GM12878 (cell line): ENCODE measurements around the gene POLA2. TPM values are rescaled to one million over a fixed set of nuclear protein-coding genes. Genes with fewer than 3 reads are reported as not detected.
A peak's percentile ranks its signal among the peaks of the same experiment; 100 is the strongest.
"Not testable (repeated sequence)": the region's sequence is repeated elsewhere in the genome, so short reads cannot be mapped to it uniquely, and the experiment has no call there.

ENCODE experiments used
- ATAC-seq: fragments of 200-7000 bp; cut with Tn5 transposase; 3 replicates; pipeline ENCODE4 v1.9.1; 2020; ENCODE audit warnings: mild to moderate bottlenecking, moderate library complexity
- BruUV-seq: library from RNA; stranded (reverse); fragments of 400-500 nt; replicated peaks from 2 replicates; lab custom pipeline; 2021; lab: Mats Ljungman, UMichigan
- CTCF ChIA-PET: fragments of 300-600 bp; sonication (Branson Sonifier 250); formaldehyde crosslinking; extraction: SDS; loops from one replicate; lab custom pipeline; 2021; ENCODE audit warnings: inconsistent platforms; lab: Yijun Ruan, JAX
- POLR2A ChIA-PET: fragments of 350-600 bp; formaldehyde crosslinking; extraction: SDS; loops from one replicate; lab custom pipeline; 2021; ENCODE audit warnings: inconsistent platforms; lab: Charles Lee
- RAD21 ChIA-PET: fragments of 300-600 bp; sonication (Branson Sonifier 250); formaldehyde crosslinking; loops from one replicate; lab custom pipeline; 2023; ENCODE audit warnings: antibody characterized with exemption; ENCODE audit not compliant: unreplicated experiment; lab: Charles Lee
- SMC1A ChIA-PET: fragments of 300-600 bp; sonication (Branson Sonifier 250); formaldehyde crosslinking; loops from one replicate; lab custom pipeline; 2023; ENCODE audit not compliant: unreplicated experiment, uncharacterized antibody; lab: Charles Lee
- DNase-seq: peaks from one replicate; pipeline ENCODE4 v3.0.0-alpha.2; 2011; ENCODE audit warnings: low read depth, low spot score
- FAIRE-seq: peaks from 3 replicates; lab custom pipeline; 2011; peaks lifted over from hg19 to GRCh38; lab: Jason Lieb, UNC
- H2AFZ ChIP-seq: 2 replicates; pipeline ENCODE4 v1.6.0; 2011; ENCODE audit warnings: low read depth, low read length, control low read depth; ENCODE audit not compliant: control insufficient read depth
- H3K27ac ChIP-seq: 2 replicates; pipeline ENCODE4 v1.5.1; 2011; ENCODE audit warnings: control low read depth; ENCODE audit not compliant: control insufficient read depth, insufficient read depth
- H3K27me3 ChIP-seq, 2 experiments: replicated peaks in 1 of 2; 2 replicates each; pipeline versions ENCODE4 v1.6.0 to v1.6.1; 2011; ENCODE audit warnings: low read length in 1 of 2; ENCODE audit not compliant: control insufficient read depth in 2 of 2, insufficient read depth in 2 of 2
- H3K36me3 ChIP-seq, 2 experiments: 2 replicates each; pipeline ENCODE4 v1.5.1; 2011; ENCODE audit warnings: low read length in 1 of 2; ENCODE audit not compliant: control insufficient read depth in 2 of 2, insufficient read depth in 2 of 2
- H3K4me1 ChIP-seq: 2 replicates; pipeline ENCODE4 v1.6.1; 2011; ENCODE audit warnings: mild to moderate bottlenecking, low read length, moderate library complexity, mixed read lengths; ENCODE audit not compliant: control insufficient read depth, insufficient read depth
- H3K4me2 ChIP-seq: 2 replicates; pipeline ENCODE4 v1.6.0; 2011; ENCODE audit warnings: control low read depth; ENCODE audit not compliant: control insufficient read depth, insufficient read depth
- H3K4me3 ChIP-seq: fragments of 200-600 bp; sonication (generic); 2 replicates; pipeline ENCODE4 v1.5.1; 2016
- H3K79me2 ChIP-seq: 2 replicates; pipeline ENCODE4 v1.6.0; 2011; ENCODE audit warnings: low read length; ENCODE audit not compliant: control insufficient read depth, insufficient read depth
- H3K9ac ChIP-seq: 2 replicates; pipeline ENCODE4 v1.8.0; 2011; ENCODE audit warnings: low read length, control low read depth, mixed read lengths; ENCODE audit not compliant: control insufficient read depth, insufficient read depth
- H3K9me3 ChIP-seq: replicated peaks from 3 replicates; pipeline ENCODE4 v1.5.1; 2011; ENCODE audit warnings: mild to moderate bottlenecking, low read length; ENCODE audit not compliant: control insufficient read depth, insufficient read depth
- H4K20me1 ChIP-seq: 2 replicates; pipeline ENCODE4 v1.6.0; 2011; ENCODE audit not compliant: control insufficient read depth, insufficient read depth
- CHD1 ChIP-seq: IDR thresholded peaks from 2 replicates; pipeline ENCODE4 v1.6.1; 2012; ENCODE audit warnings: low read depth, low read length, improper control_type of control experiment
- HDAC6 ChIP-seq: fragments of 200-600 bp; sonication (generic); IDR thresholded peaks from one replicate; pipeline ENCODE4 v1.8.0; 2017; ENCODE audit warnings: antibody characterized with exemption; ENCODE audit not compliant: unreplicated experiment
- JUND ChIP-seq: IDR thresholded peaks from 2 replicates; pipeline ENCODE4 v1.6.1; 2012; ENCODE audit warnings: low read depth, mild to moderate bottlenecking, low read length, improper control_type of control experiment, moderate library complexity
- MEF2B ChIP-seq: fragments of 450-650 bp; IDR thresholded peaks from 2 replicates; pipeline ENCODE4 v1.6.1; 2018; ENCODE audit warnings: mild to moderate bottlenecking, moderate library complexity; ENCODE audit not compliant: partially characterized antibody, poor library complexity, severe bottlenecking
- ZNF217 ChIP-seq: fragments of 450-650 bp; IDR thresholded peaks from 2 replicates; pipeline ENCODE4 v1.6.1; 2017; ENCODE audit warnings: antibody characterized with exemption, mild to moderate bottlenecking
- WGBS: methylation state at CpG from one replicate; pipeline ENCODE4 v1.1.6; 2016; ENCODE audit warnings: low lambda C conversion rate; ENCODE audit not compliant: insufficient replicate concordance, insufficient coverage; ENCODE audit errors: missing lambda C conversion rate; 5-methylcytosine and 5-hydroxymethylcytosine counted together
- in situ Hi-C: fragments of 300-500 bp; cut with MboI; formaldehyde crosslinking; loops from 9 replicates; pipeline ENCODE4 v1.14.3; 2018; ENCODE audit warnings: mixed read lengths
- intact Hi-C: fragments of 100-400 bp; cut with micrococcal nuclease; formaldehyde crosslinking; loops from one replicate; pipeline ENCODE4 v1.14.2; 2022; ENCODE audit not compliant: unreplicated experiment
- polyA plus RNA-seq, 11 experiments: library from polyadenylated mRNA; depleted of rRNA in 4 of 11; unstranded in 6 of 11; stranded (reverse) in 5 of 11; fragments of >200 nt; fragmentation: Nextera tagmentation in 4 of 11; fragmentation: Illumina TruSeq in 1 of 11; extraction: Ambion mirVana in 4 of 11; extraction: Trizol in 1 of 11; gene quantifications; 1 replicate in 1 of 11; 2 replicates in 10 of 11; pipeline versions ENCODE4 v1.2.1 to v1.2.3, GENCODE V29; 2011 to 2016; ENCODE audit warnings: inconsistent platforms in 2 of 11, missing spikeins in 2 of 11, low read depth in 1 of 11
- total RNA-seq, 4 experiments: library from RNA; depleted of rRNA in 3 of 4; stranded (reverse); fragments of >200 nt in 3 of 4; fragmentation: Illumina TruSeq in 1 of 4; extraction: Trizol in 1 of 4; gene quantifications; 2 replicates each; pipeline versions ENCODE4 v1.2.1 to v1.2.3, GENCODE V29; 2013 to 2021
- TF ChIP-seq, protein P1 (sequence below): fragments of 450-650 bp; IDR thresholded peaks from 2 replicates; pipeline ENCODE4 v1.6.1; 2014; ENCODE audit warnings: mild to moderate bottlenecking

Gene POLA2
- total and polyA plus RNA-seq, 10 of the 15 experiments (the other 5 are each of a cell fraction or from before 2014, with no cell fraction given) = 4.2 to 121 (median 56.2) TPM

DNA sequence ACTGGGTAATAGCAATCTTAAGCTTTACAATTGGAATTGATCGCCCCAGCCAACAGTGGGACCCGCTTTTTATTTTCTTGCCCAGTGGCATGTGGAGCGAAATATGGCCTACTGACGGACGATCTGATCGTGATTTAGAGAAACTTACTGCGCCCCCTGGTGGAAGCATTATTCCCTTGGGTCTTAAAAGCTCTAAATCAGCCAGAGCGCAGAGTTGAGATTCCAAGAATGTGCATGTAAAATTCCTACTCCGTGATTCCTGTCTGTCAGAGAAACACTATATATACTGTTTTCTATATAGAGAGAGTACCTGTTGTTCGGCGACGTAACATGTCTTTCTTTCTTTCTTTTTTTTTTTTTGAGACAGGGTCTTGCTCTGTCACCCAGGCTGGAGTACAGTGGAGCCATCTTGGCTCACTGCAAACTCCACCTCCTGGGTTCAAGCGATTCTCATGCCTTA is 68.2 kb downstream of the POLA2 start (continued):
- no peak for TF ChIP-seq JUND
- TF ChIP-seq MEF2B = peak; percentile 95
- no peak for TF ChIP-seq CHD1
- TF ChIP-seq ZNF217 = no peak

DNA sequence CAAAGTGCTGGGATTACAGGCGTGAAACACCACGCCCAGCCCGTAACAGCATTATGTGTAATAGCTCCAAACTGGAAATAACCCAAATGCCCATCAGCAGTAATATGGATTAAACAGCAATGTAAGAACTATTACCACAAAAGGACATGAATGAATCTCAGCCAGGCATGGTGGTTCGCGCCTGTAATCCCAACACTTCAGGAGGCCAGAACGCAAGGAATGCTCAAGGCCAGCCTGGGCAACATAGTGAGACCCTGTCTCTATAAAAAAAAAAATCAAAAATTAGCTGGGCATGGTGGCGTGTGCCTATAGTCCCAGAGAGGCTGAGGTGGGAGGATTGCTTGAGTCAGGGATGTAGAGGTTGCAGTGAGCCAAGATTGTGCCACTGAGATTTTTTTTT is 68.8 kb downstream of the POLA2 start:
- POLR2A ChIA-PET = interaction anchor here (0.5 to 2.6 kb wide), 11 partner anchors 8 to 959 kb away, joined by 3 to 11 read pairs (median 6); partner anchors contain the start of genes POLA2 and YIF1A
- DNase-seq = no peak
- Histone ChIP-seq H3K79me2 (peaks cover 19% of the 10 kb centered on the region), H3K36me3 (no peaks in the 10 kb centered on the region), H3K4me2 (no peak overlapping the region), H3K9me3 (no peaks in the 10 kb centered on the region), H3K4me3 (no peak overlapping the region), H4K20me1 (no peaks in the 10 kb centered on the region), H3K27ac (no peak overlapping the region), H3K4me1 (peaks cover 8% of the 10 kb centered on the region; the same call in 1 of the 2 replicates), H3K9ac (no peak overlapping the region), H3K27me3 (no peaks in the 10 kb centered on the region), H2AFZ (peak overlapping the region; percentile 11; the same call in 1 of the 2 replicates)
- TF ChIP-seq HDAC6 = no peak
- TF ChIP-seq, protein P1, sequence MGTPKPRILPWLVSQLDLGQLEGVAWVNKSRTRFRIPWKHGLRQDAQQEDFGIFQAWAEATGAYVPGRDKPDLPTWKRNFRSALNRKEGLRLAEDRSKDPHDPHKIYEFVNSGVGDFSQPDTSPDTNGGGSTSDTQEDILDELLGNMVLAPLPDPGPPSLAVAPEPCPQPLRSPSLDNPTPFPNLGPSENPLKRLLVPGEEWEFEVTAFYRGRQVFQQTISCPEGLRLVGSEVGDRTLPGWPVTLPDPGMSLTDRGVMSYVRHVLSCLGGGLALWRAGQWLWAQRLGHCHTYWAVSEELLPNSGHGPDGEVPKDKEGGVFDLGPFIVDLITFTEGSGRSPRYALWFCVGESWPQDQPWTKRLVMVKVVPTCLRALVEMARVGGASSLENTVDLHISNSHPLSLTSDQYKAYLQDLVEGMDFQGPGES = no peak
- no TSS peak for BruUV-seq
- RAD21 ChIA-PET = interaction anchor here (0.6 to 3.3 kb wide), 14 partner anchors 15 to 482 kb away, joined by 3 to 53 read pairs (median 6); partner anchors contain the start of genes CDC42EP2 and POLA2
- WGBS = 50% methylated on average over 7 of the region's 7 CpGs
- no peak for ATAC-seq
- in situ Hi-C loops = no loop called here
- no peak for FAIRE-seq
- intact Hi-C loops = loop anchor here (1.0 to 10.0 kb wide), 3 partner anchors 55 to 216 kb away; partner anchors contain the start of genes POLA2, TM7SF2 and ZNHIT2
- SMC1A ChIA-PET = interaction anchor here (0.6 to 6.6 kb wide), 15 partner anchors 14 to 482 kb away, joined by 3 to 64 read pairs (median 4); no protein-coding TSS in a partner anchor
- CTCF ChIA-PET = interaction anchor here (0.6 to 9.3 kb wide), 43 partner anchors 7 to 957 kb away, joined by 3 to 261 read pairs (median 5); partner anchors contain the start of genes CAPN1, CDC42EP2, FAM89B and POLA2

DNA sequence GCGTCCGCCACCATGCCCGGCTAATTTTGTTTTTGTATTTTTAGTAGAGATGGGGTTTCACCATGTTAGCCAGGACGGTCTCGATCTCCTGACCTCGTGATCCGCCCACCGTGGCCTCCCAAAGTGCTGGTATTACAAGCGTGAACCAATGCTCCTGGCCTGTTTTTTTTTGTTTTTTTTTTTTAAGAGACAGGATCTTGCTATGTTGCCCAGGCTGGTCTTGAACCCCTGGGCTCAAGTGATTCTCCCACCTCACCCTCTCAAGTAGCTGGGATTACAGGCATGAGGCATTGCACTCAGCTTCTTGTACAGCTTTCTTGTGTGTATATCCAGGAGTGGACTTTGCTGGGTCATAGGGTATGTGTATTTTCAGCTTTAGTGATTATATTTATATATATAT is 70.8 kb downstream of the POLA2 start:
- RAD21 ChIA-PET = interaction anchor here (1.0 to 4.5 kb wide), 12 partner anchors 9 to 283 kb away, joined by 3 to 26 read pairs (median 5); partner anchors contain the start of genes CDC42EP2, PCNX3 and POLA2
- H3K9me3 ChIP-seq, H3K27me3 ChIP-seq, H2AFZ ChIP-seq, H3K4me1 ChIP-seq, H3K27ac ChIP-seq, H3K4me2 ChIP-seq, ATAC-seq, FAIRE-seq, H3K36me3 ChIP-seq, BruUV-seq, DNase-seq, H3K9ac ChIP-seq, H3K4me3 ChIP-seq, in situ Hi-C loops, H4K20me1 ChIP-seq: not testable (repeated sequence)
- CTCF ChIA-PET = interaction anchor here (0.6 to 9.3 kb wide), 23 partner anchors 10 to 487 kb away, joined by 3 to 261 read pairs (median 4); partner anchors contain the start of genes CDC42EP2, MALAT1 and POLA2
- SMC1A ChIA-PET = interaction anchor here (0.6 to 6.6 kb wide), 14 partner anchors 10 to 485 kb away, joined by 3 to 64 read pairs (median 4); partner anchors contain the start of genes CAPN1 and POLA2
- 84% methylated on average over 9 of the region's 9 CpGs for WGBS
- H3K79me2 ChIP-seq = peaks cover 34% of the 10 kb centered on the region
- intact Hi-C loops = loop anchor here (5.0 to 10.0 kb wide), 2 partner anchors 70 to 218 kb away; partner anchors contain the start of genes POLA2, TM7SF2 and ZNHIT2
- POLR2A ChIA-PET = interaction anchor here (1.1 to 1.7 kb wide), 6 partner anchors 10 to 175 kb away, joined by 3 to 9 read pairs (median 4); no protein-coding TSS in a partner anchor
